PC-3 (cell line): ENCODE measurements around the gene COL13A1.

Source experiments
- EZH2 ChIP-seq: fragments of 300-600 bp; sonication (generic); IDR thresholded peaks from one replicate; pipeline ENCODE4 v1.6.1; 2017; ENCODE audit warnings: antibody characterized with exemption, mild to moderate bottlenecking, low read length; ENCODE audit not compliant: unreplicated experiment
- TF ChIP-seq, protein P1 (sequence below): fragments of 300-600 bp; sonication (generic); conservative IDR thresholded peaks from 2 replicates; pipeline ENCODE4 v1.5.1; 2017; ENCODE audit warnings: antibody characterized with exemption, low read depth, mild to moderate bottlenecking, low read length

DNA sequence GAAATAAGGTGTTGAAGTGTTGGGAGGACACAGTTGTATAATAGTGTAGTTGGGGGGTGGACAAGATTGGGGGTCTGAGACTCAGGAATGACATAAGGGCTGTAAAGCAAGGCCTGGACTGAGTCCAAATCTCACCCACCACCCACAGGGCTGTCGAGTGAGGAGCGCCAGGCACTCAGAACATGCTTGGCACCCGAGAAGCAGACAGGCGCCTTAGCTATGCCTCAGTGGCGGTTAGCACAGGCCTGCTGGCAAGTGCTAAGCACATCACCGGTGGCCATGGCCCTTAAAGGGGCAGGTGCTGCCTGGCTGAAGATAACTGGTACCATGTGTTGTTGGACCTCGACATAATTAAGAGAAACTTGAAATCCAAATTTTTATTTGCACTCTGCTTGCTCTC lies 90.7 kb downstream of the COL13A1 start:
- TF ChIP-seq, protein P1, sequence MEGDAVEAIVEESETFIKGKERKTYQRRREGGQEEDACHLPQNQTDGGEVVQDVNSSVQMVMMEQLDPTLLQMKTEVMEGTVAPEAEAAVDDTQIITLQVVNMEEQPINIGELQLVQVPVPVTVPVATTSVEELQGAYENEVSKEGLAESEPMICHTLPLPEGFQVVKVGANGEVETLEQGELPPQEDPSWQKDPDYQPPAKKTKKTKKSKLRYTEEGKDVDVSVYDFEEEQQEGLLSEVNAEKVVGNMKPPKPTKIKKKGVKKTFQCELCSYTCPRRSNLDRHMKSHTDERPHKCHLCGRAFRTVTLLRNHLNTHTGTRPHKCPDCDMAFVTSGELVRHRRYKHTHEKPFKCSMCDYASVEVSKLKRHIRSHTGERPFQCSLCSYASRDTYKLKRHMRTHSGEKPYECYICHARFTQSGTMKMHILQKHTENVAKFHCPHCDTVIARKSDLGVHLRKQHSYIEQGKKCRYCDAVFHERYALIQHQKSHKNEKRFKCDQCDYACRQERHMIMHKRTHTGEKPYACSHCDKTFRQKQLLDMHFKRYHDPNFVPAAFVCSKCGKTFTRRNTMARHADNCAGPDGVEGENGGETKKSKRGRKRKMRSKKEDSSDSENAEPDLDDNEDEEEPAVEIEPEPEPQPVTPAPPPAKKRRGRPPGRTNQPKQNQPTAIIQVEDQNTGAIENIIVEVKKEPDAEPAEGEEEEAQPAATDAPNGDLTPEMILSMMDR = no peak
- TF ChIP-seq EZH2 = no peak
